Measurements from ENCODE around the gene GLT6D1.

DNA sequence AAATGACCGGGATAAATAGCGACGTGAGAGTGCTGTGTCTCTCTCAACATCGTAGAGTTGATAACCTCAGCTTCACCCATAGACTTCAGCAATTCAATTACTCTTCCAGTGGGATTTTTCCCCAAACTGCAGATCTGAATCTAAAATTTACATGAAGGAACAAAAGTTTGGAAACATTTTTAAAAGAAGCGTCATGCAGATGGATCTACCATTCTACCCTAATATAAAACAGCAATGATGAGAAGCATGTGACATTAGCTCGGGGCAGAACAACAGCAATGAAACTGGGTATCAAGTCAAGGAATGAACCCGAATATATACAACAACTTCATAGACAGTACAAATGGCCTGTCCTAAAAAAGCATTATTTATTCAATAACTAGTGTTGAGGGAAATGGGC, 18.8 kb downstream of the GLT6D1 start:
- TF ChIP-seq CTCF (IDR thresholded peaks at IDR 0.05): no peak
- TF ChIP-seq SIN3A (IDR thresholded peaks at IDR 0.05; ENCODE audit: borderline replicate concordance, insufficient read depth, low read depth, low read length): no peak
